DND-41 (cell line): Measurements from ENCODE around the gene PALM3.
"Not testable (repeated sequence)": the region's sequence is repeated elsewhere in the genome, so short reads cannot be mapped to it uniquely, and the experiment has no call there.

Source experiments
- ATAC-seq: fragments of 200-7000 bp; cut with Tn5 transposase; 3 replicates; pipeline ENCODE4 v1.9.1; 2021; ENCODE audit warnings: low read depth; ENCODE audit not compliant: insufficient read depth
- DNase-seq: peaks from one replicate; pipeline ENCODE4 v3.0.0-alpha.2; 2020
- H2AFZ ChIP-seq: 2 replicates; pipeline ENCODE4 v1.6.0; 2012; ENCODE audit warnings: low read depth, low read length
- H3K27ac ChIP-seq: 2 replicates; pipeline ENCODE4 v1.5.1; 2012; ENCODE audit warnings: low read length, inconsistent platforms
- H3K27me3 ChIP-seq: fragments of 200-600 bp; sonication (generic); 2 replicates; pipeline ENCODE4 v1.6.0; 2012; ENCODE audit warnings: low read length, mild to moderate bottlenecking, inconsistent platforms; ENCODE audit not compliant: insufficient read depth, poor library complexity
- H3K36me3 ChIP-seq: 2 replicates; pipeline ENCODE4 v1.5.1; 2012; ENCODE audit warnings: low read length, inconsistent platforms; ENCODE audit not compliant: insufficient read depth
- H3K4me1 ChIP-seq: 2 replicates; pipeline ENCODE4 v1.5.1; 2012; ENCODE audit warnings: mild to moderate bottlenecking, low read length; ENCODE audit not compliant: insufficient read depth
- H3K4me2 ChIP-seq: 2 replicates; pipeline ENCODE4 v1.6.0; 2012; ENCODE audit warnings: mild to moderate bottlenecking, moderate library complexity, low read length, inconsistent platforms; ENCODE audit not compliant: insufficient read depth
- H3K4me3 ChIP-seq, 2 experiments: fragments of 200-600 bp in 1 of 2; shearing (Covaris generic) in 1 of 2; 2 replicates each; pipeline ENCODE4 v1.5.1; 2012 to 2016; ENCODE audit warnings: inconsistent platforms in 2 of 2, low read length in 2 of 2, mild to moderate bottlenecking in 2 of 2, low read depth in 1 of 2, moderate library complexity in 1 of 2
- H3K79me2 ChIP-seq: 2 replicates; pipeline ENCODE4 v1.6.0; 2012; ENCODE audit warnings: low read length, inconsistent platforms; ENCODE audit not compliant: insufficient read depth
- H3K9ac ChIP-seq: 2 replicates; pipeline ENCODE4 v1.6.0; 2012; ENCODE audit warnings: low read depth, mild to moderate bottlenecking, inconsistent platforms, low read length, moderate library complexity
- H3K9me3 ChIP-seq: 2 replicates; pipeline ENCODE4 v1.5.1; 2012; ENCODE audit warnings: low read length, moderate library complexity, mild to moderate bottlenecking, inconsistent platforms; ENCODE audit not compliant: insufficient read depth, severe bottlenecking
- H4K20me1 ChIP-seq: 2 replicates; pipeline ENCODE4 v1.6.0; 2012; ENCODE audit warnings: low read length; ENCODE audit not compliant: insufficient read depth
- CTCF ChIP-seq: IDR thresholded peaks from 2 replicates; pipeline ENCODE4 v1.5.1; 2012; ENCODE audit warnings: borderline replicate concordance, low read length, moderate library complexity, mild to moderate bottlenecking; ENCODE audit not compliant: poor library complexity, severe bottlenecking; ENCODE audit errors: extremely low read depth
- EZH2 ChIP-seq: IDR thresholded peaks from 3 replicates; pipeline ENCODE4 v1.6.1; 2012; ENCODE audit warnings: borderline replicate concordance, low read depth, mild to moderate bottlenecking, moderate library complexity, low read length, inconsistent platforms; ENCODE audit not compliant: severe bottlenecking

Gene PALM3

GRCh38 chr19:14048443-14049153 is 13.3 kb downstream of the PALM3 start:
- Histone ChIP-seq H3K9me3 (peaks cover 3% of the 10 kb centered on the region), H3K4me1 (no peaks in the 10 kb centered on the region), H3K4me2 (no peak overlapping the region), H3K36me3 (peaks cover 32% of the 10 kb centered on the region), H4K20me1 (no peaks in the 10 kb centered on the region), H2AFZ (no peak overlapping the region), H3K79me2 (no peaks in the 10 kb centered on the region), H3K27ac (no peak overlapping the region), H3K9ac (no peak overlapping the region), H3K4me3 (no peak overlapping the region), H3K27me3 (no peaks in the 10 kb centered on the region)
- peak; percentile 82 for ATAC-seq
- DNase-seq = peak; percentile 76
- peak; percentile 91 for TF ChIP-seq CTCF
- TF ChIP-seq EZH2 = no peak

GRCh38 chr19:14047866-14048265 is 14.0 kb downstream of the PALM3 start:
- not testable (repeated sequence) for DNase-seq, H3K4me2 ChIP-seq, H3K79me2 ChIP-seq, H3K9me3 ChIP-seq, H2AFZ ChIP-seq, H3K4me1 ChIP-seq, H4K20me1 ChIP-seq, H3K4me3 ChIP-seq, H3K27me3 ChIP-seq, H3K27ac ChIP-seq, ATAC-seq, H3K9ac ChIP-seq
- peaks cover 36% of the 10 kb centered on the region for H3K36me3 ChIP-seq

GRCh38 chr19:14042659-14043608 is 18.9 kb downstream of the PALM3 start:
- H3K9me3 ChIP-seq, H3K27ac ChIP-seq, H3K27me3 ChIP-seq, H3K4me1 ChIP-seq, H3K79me2 ChIP-seq, H2AFZ ChIP-seq, H3K9ac ChIP-seq, H4K20me1 ChIP-seq, H3K4me3 ChIP-seq, H3K4me2 ChIP-seq: not testable (repeated sequence)
- peaks cover 34% of the 10 kb centered on the region for H3K36me3 ChIP-seq
- DNase-seq = peak; percentile 42
- peak; percentile 58; the same call in 2 of the 3 replicates for ATAC-seq
- peak; percentile 68 for TF ChIP-seq CTCF

- H2AFZ ChIP-seq = no peak overlapping the region
- no peak overlapping the region for H3K4me2 ChIP-seq
- no peak overlapping the region for H3K9ac ChIP-seq
- no peak overlapping the region for H3K27ac ChIP-seq
- no peaks in the 10 kb centered on the region for H4K20me1 ChIP-seq
- no peak for ATAC-seq
- H3K9me3 ChIP-seq = no peaks in the 10 kb centered on the region
- H3K36me3 ChIP-seq = peaks cover 26% of the 10 kb centered on the region
- no peak overlapping the region for H3K4me3 ChIP-seq
- TF ChIP-seq EZH2 (no peak), CTCF (no peak)
- DNase-seq = no peak
- no peaks in the 10 kb centered on the region; the same call in 1 of the 2 replicates for H3K79me2 ChIP-seq
- no peaks in the 10 kb centered on the region for H3K4me1 ChIP-seq
- H3K27me3 ChIP-seq = no peaks in the 10 kb centered on the region
Measured at GRCh38 chr19:14039181-14039580, 22.7 kb downstream of the PALM3 start.
